SH-SY5Y (cell line): ENCODE measurements around the gene IMPACT.

Experiments used
- GATA2 ChIP-seq: IDR thresholded peaks from 2 replicates; pipeline ENCODE4 v1.6.1; 2011; ENCODE audit warnings: mild to moderate bottlenecking, low read depth, low read length
- GATA3 ChIP-seq: IDR thresholded peaks from 2 replicates; pipeline ENCODE4 v1.6.1; 2011; ENCODE audit warnings: low read depth, mild to moderate bottlenecking, low read length, moderate library complexity

GRCh38 chr18:24381126-24381525 lies 45.3 kb upstream of the IMPACT start:
- TF ChIP-seq GATA3: no peak
- TF ChIP-seq GATA2: no peak
